Prostate gland (tissue), 2 donors: Measurements from ENCODE around the gene UNC13C.

Experiments used
- CTCF ChIP-seq, 4 experiments: fragments of 200-600 bp in 2 of 4; fragments of 450-650 bp in 2 of 4; sonication (generic) in 2 of 4; IDR thresholded peaks; 1 replicate in 3 of 4; 2 replicates in 1 of 4; pipeline ENCODE4 v1.5.1; 2016 to 2019; ENCODE audit warnings: antibody characterized with exemption in 4 of 4, mild to moderate bottlenecking in 2 of 4, moderate library complexity in 2 of 4
- POLR2A ChIP-seq: fragments of 450-650 bp; IDR thresholded peaks from one replicate; pipeline ENCODE4 v1.6.1; 2016; ENCODE audit warnings: antibody characterized with exemption, mild to moderate bottlenecking

- TF ChIP-seq CTCF (IDR thresholded peaks at IDR 0.05), result no peak
- TF ChIP-seq POLR2A, result no peak
These were observed 120.8 kb downstream of the UNC13C start for GRCh38 chr15:54099010-54099409.
